ENCODE results near the gene NAV1.

- no peak for TF ChIP-seq CTCF (IDR thresholded peaks at IDR 0.05; ENCODE audit: extremely low read depth in 1 of 2, insufficient read depth in 1 of 2, low read depth in 1 of 2, low read length in 2 of 2)
- no peak for TF ChIP-seq MAX (IDR thresholded peaks at IDR 0.05; ENCODE audit: insufficient read depth, insufficient read length)
These were observed 29.1 kb upstream of the NAV1 start for GRCh38 chr1:201509601-201510374.
